ENCODE measurements around the gene MLN. TPM values are rescaled to one million over a fixed set of nuclear protein-coding genes. Genes with fewer than 3 reads are reported as not detected.

Gene MLN
- total RNA-seq, 4 donors from 2014 or later, result not detected

DNA sequence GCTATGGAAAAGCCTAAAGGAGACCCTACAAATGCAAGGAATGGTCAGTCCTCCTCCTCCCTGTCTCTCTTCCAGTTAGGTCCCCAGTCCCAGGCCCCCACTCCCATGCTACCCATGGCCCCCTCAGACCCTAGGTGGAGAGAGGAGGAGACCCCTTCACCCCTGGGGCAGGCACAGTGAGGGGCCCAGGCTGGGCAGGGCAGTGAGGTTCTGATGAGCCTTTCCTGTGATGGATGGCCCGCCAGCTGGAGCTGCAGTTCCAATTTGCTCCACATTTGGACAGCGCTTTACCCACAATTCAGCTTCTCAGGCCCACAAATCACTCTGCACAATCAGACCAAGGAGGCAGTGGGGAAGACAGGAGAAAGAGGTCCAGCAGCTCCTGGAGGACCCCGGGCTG lies 37.3 kb upstream of the MLN start:
- TF ChIP-seq, protein P1, sequence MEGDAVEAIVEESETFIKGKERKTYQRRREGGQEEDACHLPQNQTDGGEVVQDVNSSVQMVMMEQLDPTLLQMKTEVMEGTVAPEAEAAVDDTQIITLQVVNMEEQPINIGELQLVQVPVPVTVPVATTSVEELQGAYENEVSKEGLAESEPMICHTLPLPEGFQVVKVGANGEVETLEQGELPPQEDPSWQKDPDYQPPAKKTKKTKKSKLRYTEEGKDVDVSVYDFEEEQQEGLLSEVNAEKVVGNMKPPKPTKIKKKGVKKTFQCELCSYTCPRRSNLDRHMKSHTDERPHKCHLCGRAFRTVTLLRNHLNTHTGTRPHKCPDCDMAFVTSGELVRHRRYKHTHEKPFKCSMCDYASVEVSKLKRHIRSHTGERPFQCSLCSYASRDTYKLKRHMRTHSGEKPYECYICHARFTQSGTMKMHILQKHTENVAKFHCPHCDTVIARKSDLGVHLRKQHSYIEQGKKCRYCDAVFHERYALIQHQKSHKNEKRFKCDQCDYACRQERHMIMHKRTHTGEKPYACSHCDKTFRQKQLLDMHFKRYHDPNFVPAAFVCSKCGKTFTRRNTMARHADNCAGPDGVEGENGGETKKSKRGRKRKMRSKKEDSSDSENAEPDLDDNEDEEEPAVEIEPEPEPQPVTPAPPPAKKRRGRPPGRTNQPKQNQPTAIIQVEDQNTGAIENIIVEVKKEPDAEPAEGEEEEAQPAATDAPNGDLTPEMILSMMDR (IDR thresholded peaks at IDR 0.05), result no peak
- ATAC-seq (ENCODE audit: low FRiP score) (no peak), DNase-seq (ENCODE audit: low spot score) (no peak)

GRCh38 chr6:33840048-33840926 lies 36.5 kb upstream of the MLN start:
- TF ChIP-seq, protein P1 (IDR thresholded peaks at IDR 0.05), result no peak
- DNase-seq (ENCODE audit: low spot score) (no peak), ATAC-seq (ENCODE audit: low FRiP score) (peak; percentile 77)

- no peak for ATAC-seq (ENCODE audit: low FRiP score)
- DNase-seq (ENCODE audit: low spot score), result no peak
- TF ChIP-seq, protein P1 (IDR thresholded peaks at IDR 0.05), result no peak
These were observed 35.7 kb upstream of the MLN start for GRCh38 chr6:33839399-33840047.

DNA sequence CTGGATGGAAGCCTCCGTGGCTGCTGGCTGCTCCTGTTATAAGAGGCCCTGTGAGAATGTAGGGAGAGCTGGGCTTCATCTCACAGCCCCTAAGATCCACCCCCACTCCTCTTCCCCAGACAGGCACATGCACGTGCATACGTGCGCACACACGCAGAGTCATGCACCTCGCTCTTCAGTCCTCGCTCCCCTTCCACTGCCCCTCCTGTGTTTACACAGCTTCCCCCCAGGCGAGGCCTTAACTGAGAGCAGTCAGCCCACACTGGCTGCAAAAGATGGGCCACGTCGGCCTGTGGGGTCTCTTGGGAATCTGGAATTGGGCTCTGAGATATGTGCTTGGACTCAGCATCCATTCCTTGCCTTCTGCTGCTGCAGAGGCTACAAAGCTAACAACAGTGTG lies 35.2 kb upstream of the MLN start:
- ATAC-seq (ENCODE audit: low FRiP score), result no peak
- DNase-seq (ENCODE audit: low spot score), result no peak
- TF ChIP-seq, protein P1 (IDR thresholded peaks at IDR 0.05), result no peak

DNA sequence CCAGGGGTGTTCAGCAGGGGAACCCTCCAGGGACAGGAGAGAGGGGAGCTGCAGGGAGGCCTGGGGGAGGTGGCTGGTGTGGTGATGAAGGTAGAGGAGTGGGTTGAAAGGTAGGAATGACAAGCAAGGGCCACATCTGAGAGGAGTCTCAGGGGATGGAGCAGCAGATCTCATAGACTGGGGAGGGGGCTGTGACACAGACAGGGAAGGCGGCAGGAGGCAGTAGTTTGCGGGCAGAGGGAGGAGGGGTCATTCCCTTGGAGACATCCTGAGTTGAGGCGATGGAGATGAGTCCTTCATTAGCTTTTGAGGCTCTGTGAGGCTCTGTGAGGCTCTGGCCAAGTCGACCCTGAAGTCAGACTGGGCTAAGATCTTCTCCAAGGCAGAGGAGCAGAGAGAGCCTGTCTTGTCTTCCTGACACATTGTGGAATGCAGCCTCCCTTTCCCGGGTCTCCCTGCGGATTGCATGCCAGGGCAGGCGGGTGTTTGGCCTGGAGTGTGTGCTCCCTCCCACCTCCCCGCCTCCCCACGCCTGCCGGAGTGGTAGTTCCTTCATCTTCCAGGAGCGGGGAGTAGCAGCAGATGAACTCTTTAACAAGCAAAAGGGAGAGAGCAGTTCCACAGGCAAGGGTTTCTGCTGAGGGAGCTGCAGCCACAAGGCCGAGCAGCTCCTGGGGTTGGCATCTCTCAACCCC lies 34.3 kb upstream of the MLN start:
- ATAC-seq (ENCODE audit: low FRiP score), result peak; percentile 61
- no peak for DNase-seq (ENCODE audit: low spot score)
- TF ChIP-seq, protein P1 (IDR thresholded peaks at IDR 0.05), result no peak

- DNase-seq (ENCODE audit: low spot score) (no peak), ATAC-seq (ENCODE audit: low FRiP score) (no peak)
- TF ChIP-seq, protein P1 (IDR thresholded peaks at IDR 0.05), result no peak
These were observed 33.1 kb upstream of the MLN start for GRCh38 chr6:33836806-33837469.
